IPS-15b (cell line): ENCODE data around the gene MRPS27.

Experiments
- H3K27me3 ChIP-seq: one replicate; pipeline ENCODE4 v1.6.1; 2013; ENCODE audit warnings: low read length; ENCODE audit not compliant: control insufficient read depth, insufficient read depth
- H3K36me3 ChIP-seq: one replicate; pipeline ENCODE4 v1.6.1; 2013; ENCODE audit warnings: low read length; ENCODE audit not compliant: control insufficient read depth, insufficient read depth
- H3K4me1 ChIP-seq: one replicate; pipeline ENCODE4 v1.6.1; 2013; ENCODE audit warnings: mild to moderate bottlenecking, low read length; ENCODE audit not compliant: control insufficient read depth, insufficient read depth
- H3K4me3 ChIP-seq: one replicate; pipeline ENCODE4 v1.5.1; 2013; ENCODE audit warnings: low read depth, low read length
- H3K9ac ChIP-seq: one replicate; pipeline ENCODE4 v1.6.1; 2013; ENCODE audit warnings: low read depth, mild to moderate bottlenecking, low read length
- H3K9me3 ChIP-seq: one replicate; pipeline ENCODE4 v1.6.1; 2013; ENCODE audit warnings: mild to moderate bottlenecking, low read length; ENCODE audit not compliant: control insufficient read depth, insufficient read depth

The MRPS27 gene

GRCh38 chr5:72286798-72287197, 33.2 kb downstream of the MRPS27 start:
- Histone ChIP-seq H3K9me3 (no peaks in the 10 kb centered on the region), H3K9ac (no peak overlapping the region), H3K27me3 (no peaks in the 10 kb centered on the region), H3K36me3 (peaks cover 5% of the 10 kb centered on the region), H3K4me1 (no peaks in the 10 kb centered on the region), H3K4me3 (no peak overlapping the region)

- no peaks in the 10 kb centered on the region for H3K9me3 ChIP-seq
- H3K4me1 ChIP-seq: no peaks in the 10 kb centered on the region
- H3K27me3 ChIP-seq: no peaks in the 10 kb centered on the region
- no peak overlapping the region for H3K9ac ChIP-seq
- H3K4me3 ChIP-seq: no peak overlapping the region
- peaks cover 5% of the 10 kb centered on the region for H3K36me3 ChIP-seq
Observed at GRCh38 chr5:72285424-72285821, 34.6 kb downstream of the MRPS27 start.

GRCh38 chr5:72284559-72285423, 35.2 kb downstream of the MRPS27 start:
- no peaks in the 10 kb centered on the region for H3K4me1 ChIP-seq
- no peaks in the 10 kb centered on the region for H3K27me3 ChIP-seq
- H3K4me3 ChIP-seq: no peak overlapping the region
- H3K9me3 ChIP-seq: no peaks in the 10 kb centered on the region
- peaks cover 5% of the 10 kb centered on the region for H3K36me3 ChIP-seq
- no peak overlapping the region for H3K9ac ChIP-seq

GRCh38 chr5:72283358-72283757, 36.7 kb downstream of the MRPS27 start:
- no peak overlapping the region for H3K4me3 ChIP-seq
- H3K9me3 ChIP-seq: no peaks in the 10 kb centered on the region
- no peaks in the 10 kb centered on the region for H3K27me3 ChIP-seq
- H3K36me3 ChIP-seq: peaks cover 5% of the 10 kb centered on the region
- no peaks in the 10 kb centered on the region for H3K4me1 ChIP-seq
- H3K9ac ChIP-seq: no peak overlapping the region

GRCh38 chr5:72282878-72283277, 37.2 kb downstream of the MRPS27 start:
- Histone ChIP-seq H3K4me3 (no peak overlapping the region), H3K36me3 (peaks cover 5% of the 10 kb centered on the region), H3K9ac (no peak overlapping the region)

GRCh38 chr5:72281764-72282499, 38.1 kb downstream of the MRPS27 start:
- Histone ChIP-seq H3K9me3 (no peaks in the 10 kb centered on the region), H3K9ac (no peak overlapping the region), H3K27me3 (no peaks in the 10 kb centered on the region), H3K4me1 (no peaks in the 10 kb centered on the region), H3K36me3 (peaks cover 5% of the 10 kb centered on the region), H3K4me3 (no peak overlapping the region)

More at GRCh38 chr5:72282878-72283277, 37.2 kb downstream of the MRPS27 start:
- no peaks in the 10 kb centered on the region for H3K27me3 ChIP-seq
- no peaks in the 10 kb centered on the region for H3K4me1 ChIP-seq
- H3K9me3 ChIP-seq: no peaks in the 10 kb centered on the region

GRCh38 chr5:72281430-72281763, 38.6 kb downstream of the MRPS27 start:
- no peaks in the 10 kb centered on the region for H3K9me3 ChIP-seq
- no peaks in the 10 kb centered on the region for H3K4me1 ChIP-seq
- H3K9ac ChIP-seq: no peak overlapping the region
- H3K4me3 ChIP-seq: no peak overlapping the region
- peaks cover 5% of the 10 kb centered on the region for H3K36me3 ChIP-seq
- no peaks in the 10 kb centered on the region for H3K27me3 ChIP-seq

GRCh38 chr5:72280581-72281069, 39.4 kb downstream of the MRPS27 start:
- no peaks in the 10 kb centered on the region for H3K9me3 ChIP-seq

GRCh38 chr5:72276219-72276752, 43.8 kb downstream of the MRPS27 start:
- Histone ChIP-seq H3K9me3 (no peaks in the 10 kb centered on the region), H3K4me3 (no peak overlapping the region), H3K36me3 (no peaks in the 10 kb centered on the region), H3K9ac (no peak overlapping the region), H3K27me3 (no peaks in the 10 kb centered on the region), H3K4me1 (no peaks in the 10 kb centered on the region)

More at GRCh38 chr5:72280581-72281069, 39.4 kb downstream of the MRPS27 start:
- Histone ChIP-seq H3K9ac (no peak overlapping the region), H3K27me3 (no peaks in the 10 kb centered on the region), H3K4me3 (no peak overlapping the region), H3K36me3 (peaks cover 5% of the 10 kb centered on the region), H3K4me1 (no peaks in the 10 kb centered on the region)

- Histone ChIP-seq H3K4me3 (no peak overlapping the region), H3K27me3 (no peaks in the 10 kb centered on the region), H3K9ac (no peak overlapping the region), H3K4me1 (no peaks in the 10 kb centered on the region), H3K9me3 (no peaks in the 10 kb centered on the region), H3K36me3 (no peaks in the 10 kb centered on the region)
Observed at GRCh38 chr5:72273547-72273946, 46.5 kb downstream of the MRPS27 start.

- no peaks in the 10 kb centered on the region for H3K27me3 ChIP-seq
- H3K36me3 ChIP-seq: no peaks in the 10 kb centered on the region
- no peaks in the 10 kb centered on the region for H3K4me1 ChIP-seq
- no peak overlapping the region for H3K9ac ChIP-seq
- no peaks in the 10 kb centered on the region for H3K9me3 ChIP-seq
- H3K4me3 ChIP-seq: no peak overlapping the region
Observed at GRCh38 chr5:72272398-72272797, 47.6 kb downstream of the MRPS27 start.
